GM19240 (cell line): ENCODE results near the gene ERFL.

Source experiments
- DNase-seq: peaks from one replicate; pipeline ENCODE4 v3.0.0; 2011; ENCODE audit warnings: low spot score; ENCODE audit not compliant: insufficient read length

Gene ERFL

DNA sequence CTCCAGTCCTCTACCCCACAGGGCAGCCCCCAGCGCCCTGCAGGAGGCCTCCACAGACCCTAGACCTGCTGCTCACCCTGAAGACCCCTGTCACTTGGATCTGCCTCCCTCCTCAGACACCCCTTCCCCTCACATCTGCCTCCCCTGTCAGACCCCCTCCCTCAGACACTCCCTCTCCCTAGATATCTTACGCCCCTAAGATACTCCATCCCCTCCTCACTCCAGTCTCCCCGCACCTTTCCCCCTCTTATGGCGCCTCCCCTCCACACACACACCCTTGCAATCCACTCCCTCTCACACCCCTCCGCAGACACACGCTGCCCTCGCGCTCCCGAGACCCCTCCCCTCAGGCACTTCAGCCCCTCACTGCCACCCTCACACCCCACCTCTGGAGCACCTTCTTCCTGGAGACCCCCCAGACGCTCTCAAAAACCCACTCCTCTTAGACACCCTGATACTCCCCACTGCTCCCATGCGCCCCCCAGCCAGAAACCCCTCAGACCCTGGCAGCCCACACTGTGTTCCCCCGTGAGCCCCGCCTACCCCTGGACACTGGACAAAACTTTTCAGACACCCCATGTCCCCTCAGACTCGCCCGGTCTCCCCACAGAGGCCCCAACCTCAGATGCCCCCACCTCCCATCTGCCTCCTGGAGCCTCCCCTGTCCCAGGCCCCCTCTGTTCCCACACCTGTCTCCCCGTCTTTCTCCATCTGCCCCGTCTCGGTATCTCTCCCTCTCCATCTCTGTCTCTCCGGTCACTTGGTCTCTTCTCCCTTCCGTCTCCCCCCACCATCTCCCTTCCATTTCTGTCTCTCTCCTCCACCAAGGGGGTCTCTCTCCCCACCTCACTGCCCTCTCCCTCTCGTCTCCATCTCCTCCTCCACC is 14.5 kb downstream of the ERFL start:
- DNase-seq = no peak

DNA sequence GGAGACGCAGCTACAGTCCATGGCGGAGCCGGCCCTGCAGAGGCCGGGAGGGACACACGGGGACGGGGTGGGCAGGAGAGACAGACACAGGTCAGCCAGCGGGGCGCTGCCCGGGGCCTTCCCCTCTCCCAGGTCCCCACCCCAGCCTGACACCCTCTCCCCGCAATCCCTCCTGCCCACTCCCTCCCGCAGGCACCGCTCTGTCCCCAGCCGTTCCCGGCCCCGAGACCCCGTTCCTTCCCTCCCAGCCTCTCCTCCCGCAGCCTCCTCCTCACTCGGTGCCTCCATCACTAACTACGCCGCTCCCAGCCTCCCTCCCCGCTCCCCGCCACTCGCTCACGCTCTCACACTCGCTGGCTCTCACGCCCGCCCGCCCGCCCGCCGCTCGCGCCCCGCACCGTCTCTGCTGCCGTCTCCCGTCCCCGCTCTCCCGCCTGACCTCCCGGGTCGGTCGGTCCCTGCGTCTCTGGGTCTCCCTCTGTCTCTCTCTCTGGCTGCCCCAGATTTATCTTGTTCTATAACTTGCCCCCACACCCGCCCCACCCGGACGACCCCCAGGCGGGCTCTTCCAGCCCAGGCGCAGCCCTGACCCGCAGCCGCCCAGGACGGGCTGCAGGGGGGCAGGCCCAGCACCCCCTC is 15.2 kb downstream of the ERFL start:
- DNase-seq = no peak

DNA sequence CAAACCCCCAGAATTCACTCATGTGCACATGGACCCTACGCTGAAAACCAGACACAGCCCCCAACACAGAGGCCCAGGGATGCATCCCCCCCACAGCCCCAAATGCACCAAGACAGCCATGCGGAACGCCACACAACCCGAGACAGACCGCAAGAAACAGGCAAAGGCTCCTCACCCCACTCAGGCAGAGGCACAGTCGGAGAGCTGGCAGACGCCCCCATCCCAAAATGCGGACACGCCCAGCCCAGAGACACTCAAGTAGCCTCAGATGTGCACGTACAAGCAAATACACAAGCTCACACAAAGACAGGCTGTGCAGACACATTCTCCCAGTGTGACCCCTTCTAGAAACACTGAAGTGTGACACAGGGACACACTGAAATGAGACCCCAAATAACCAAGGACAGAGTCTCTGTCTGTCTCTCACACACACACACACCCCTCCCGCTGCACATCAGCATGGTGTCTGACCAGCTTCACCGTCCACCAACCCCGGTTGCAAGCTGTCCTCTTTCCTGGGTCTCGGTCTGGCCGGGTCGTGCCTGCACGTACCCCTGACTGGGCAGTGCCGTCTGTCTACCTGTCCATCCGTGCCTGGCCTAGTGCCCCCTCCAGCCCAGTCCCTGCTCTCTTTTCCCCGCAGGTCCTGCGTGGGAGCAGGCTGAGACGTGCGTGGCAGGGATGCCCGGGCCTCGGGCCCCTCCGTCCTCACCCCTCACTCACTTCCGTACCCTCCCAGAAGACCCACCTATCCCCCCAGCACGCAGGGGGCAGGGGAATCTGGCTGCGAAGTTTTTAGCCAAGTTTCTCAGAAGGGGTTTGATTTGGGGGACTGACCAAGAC is 16.1 kb downstream of the ERFL start:
- DNase-seq = no peak

DNA sequence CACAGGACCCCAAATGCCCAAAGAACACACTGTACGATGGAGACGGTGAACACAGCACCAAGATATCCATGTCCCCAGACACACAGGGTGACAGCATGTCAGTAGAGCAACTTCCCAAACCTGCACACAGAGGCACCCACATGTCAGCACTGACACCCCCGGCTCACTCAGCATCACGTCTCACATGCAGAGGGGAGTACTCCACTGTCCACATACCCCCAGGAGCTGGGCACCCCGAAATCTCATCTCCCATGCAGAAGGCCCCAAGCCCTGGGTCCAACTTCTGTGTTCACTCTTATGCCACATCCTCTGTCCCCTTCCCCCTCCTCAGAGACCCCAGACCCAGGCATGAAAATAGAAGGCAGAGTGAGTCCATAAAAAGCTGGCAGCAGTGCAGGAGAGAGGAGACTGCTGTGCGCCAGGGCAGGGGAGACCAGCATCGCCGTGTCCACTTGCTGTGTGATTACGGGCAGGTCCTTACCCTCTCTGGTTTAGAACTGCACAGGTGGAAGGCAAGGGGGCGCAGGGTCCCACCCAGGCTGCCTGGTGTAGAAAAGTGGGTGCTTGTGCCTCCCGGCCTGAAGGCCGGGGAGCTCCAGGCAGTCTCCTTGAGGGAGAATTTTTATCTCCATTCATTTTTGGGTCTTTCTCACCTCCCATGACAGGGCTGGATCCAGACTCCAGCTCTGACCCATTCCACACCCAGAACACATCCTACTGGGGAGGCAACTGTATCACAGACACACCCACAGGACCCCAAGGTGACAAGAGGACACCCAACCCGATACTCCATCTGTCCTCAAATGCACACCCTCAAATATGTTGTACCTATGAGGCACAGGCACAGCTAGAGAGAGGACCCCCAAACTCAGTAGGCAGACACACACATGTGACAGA is 17.0 kb downstream of the ERFL start:
- DNase-seq = no peak

DNA sequence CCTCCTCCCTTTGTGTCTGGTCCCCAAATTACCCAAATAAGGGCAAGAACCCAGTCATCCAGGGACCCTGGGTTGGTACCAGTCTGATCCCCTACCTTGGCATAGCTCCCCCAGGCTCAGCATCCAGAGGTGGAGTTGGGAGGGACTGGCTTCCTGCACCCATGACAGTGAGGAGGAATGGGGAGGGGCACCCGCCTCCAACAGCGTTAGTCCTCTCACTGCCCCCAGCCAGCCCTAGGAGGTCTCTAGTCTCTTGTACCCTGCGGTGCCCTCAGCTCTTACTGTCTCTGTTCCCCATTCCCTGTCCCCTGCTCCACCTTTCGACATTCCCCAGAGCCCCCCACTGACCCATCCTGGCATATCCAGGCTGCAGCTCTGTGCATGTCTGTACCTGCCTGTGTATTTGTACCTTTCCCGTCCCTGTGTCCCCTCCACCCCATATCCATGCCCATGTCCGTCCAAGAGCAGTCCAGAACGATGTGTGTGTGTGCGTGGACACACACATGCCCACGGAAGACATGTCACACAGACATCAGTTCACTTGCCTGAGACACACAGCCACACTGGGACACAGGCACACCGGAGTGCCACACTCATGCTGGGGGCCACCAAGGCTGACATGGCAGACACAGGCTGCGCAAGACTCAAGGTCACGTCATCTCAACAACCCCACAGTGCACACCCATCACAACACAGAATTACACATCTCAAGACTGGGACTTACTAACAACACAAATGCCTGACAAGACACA is 17.8 kb downstream of the ERFL start:
- DNase-seq = no peak

DNA sequence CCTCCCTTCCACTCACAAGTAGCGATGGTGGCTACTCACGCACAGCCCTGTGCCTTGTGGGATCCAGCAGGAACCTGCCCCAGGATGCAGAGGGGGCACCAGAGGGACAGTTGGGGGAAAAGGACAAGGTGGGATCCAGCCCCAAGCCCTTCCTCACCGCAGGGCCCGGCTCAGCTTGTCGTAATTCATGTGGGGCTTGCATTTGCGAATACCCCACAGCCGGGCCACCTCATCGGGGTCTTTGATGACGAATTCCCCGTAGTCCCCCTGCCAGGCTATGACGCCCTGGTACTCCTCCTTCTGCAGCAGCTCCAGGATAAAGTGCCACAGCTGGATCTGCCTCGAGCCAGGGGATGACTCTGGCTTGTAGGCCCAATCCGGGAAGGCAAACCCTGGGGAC is 18.5 kb downstream of the ERFL start:
- DNase-seq = no peak

DNA sequence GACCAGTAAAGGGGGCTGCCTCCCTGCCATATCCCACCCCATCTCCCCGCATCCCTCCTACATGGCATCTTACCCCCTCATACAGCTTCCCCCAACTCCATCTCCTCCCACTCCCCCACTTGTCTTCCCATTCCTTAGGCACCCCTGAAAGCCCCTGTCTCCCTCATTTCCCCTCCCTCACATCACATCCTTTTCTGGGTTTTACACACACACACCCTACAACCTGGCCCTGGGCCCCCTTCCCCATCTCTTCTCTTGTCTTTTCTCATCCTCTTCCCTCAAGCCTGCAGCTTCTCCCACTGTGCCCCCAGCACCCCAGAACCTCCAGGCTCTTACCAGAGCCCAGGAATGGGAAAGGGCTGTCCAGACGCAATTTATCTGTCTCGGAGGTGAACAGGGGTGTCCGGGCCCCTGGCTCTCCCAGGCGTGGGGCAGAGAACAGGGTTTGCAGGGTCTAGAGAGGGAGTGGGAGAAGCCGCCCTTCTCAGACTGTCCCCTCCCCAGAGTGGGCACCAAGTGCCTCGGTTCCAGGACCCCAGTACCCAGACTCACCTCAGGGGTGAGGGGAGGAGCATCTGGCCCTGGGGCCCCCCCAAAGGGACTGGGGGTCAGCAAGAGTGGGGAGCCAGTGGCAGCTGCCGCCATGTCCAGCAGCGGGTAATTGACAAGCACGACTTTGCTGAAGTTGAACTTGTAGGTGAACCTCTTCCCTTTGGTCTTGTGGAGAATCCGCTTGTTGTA is 19.4 kb downstream of the ERFL start:
- DNase-seq = no peak

DNA sequence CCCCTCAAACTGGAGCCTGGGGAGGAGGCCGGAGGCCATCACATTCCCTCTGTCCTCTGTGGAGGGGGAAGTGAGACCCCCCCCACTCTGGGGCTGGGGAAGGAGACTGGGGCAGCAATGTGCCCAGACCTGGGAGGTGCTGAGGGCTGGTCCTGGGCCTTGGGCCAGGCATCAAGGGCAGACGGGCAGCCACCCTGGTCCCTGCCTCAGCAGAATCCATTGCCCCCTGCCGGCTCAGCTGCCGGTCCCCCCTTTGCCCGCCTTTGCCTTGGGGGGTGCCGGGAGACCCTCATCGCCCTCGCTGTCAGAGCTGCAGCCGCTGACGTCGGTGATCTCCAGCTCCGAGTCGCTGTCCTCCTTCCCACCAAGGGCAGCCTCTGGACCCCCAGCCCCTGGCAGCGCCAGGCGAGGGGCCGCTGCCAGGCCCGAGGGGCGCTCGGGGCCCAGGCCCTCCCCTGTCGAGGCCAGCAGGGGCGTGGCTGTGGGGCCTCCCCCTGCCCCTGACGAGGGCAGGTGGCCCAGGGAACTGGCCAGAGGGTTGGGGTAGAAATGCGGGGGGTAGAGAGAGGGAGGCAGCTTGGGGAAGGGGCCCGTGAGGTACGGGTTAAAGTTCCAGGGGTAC is 20.1 kb downstream of the ERFL start:
- no peak for DNase-seq

DNA sequence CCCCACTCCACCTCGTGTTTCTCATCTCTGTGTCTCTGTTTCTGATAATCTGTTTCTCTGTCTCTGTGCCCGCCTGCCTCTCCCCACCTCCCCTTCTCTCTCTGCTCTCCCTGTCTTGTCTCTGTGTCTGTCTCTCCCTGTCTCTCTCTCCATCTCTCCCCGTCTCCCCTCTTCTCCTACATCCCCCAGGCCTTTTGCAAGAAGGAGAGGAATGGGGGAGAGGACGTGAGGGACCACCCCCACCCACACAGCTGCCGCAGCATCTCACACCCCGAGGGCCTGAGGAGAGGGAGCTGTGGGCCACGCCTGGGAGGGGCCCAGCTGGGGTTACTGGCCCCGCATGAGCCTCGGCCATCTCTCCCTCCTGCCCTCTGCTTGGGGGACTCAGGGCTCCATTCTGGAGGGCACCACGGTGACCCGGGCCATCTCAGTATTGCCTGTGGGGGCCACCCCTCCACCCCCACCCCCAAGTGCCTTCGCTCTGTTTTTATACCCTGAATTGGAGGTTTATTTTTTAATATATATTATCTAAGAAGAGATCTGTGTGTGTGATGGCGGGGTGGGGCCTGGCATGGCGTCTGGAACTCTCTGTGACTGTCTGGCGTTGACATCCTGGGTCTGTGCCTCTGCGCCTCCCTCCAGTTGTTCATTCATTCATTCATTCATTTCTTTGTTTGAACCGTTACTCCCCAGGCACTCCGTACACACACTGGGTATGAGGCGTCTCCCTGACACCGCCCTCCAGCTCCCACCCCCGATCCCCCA is 21.2 kb downstream of the ERFL start:
- no peak for DNase-seq

DNA sequence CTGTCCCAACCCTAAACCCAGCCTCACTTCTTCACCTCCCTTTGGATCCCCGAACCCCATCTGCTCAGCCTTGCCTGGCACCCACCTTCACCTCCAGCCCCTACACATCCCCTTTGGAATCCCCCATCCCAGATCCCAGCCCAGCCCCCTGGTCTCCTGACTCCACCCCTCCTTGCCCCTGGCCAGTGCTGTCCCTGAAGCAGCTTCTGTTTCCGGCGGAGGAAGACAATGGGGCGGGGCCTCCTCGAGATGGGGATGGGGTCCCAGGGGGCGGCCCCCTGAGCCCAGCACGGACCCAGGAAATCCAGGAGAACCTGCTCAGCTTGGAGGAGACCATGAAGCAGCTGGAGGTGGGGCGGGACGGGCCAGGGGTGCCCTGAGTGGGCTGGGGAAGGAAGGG is 22.0 kb downstream of the ERFL start:
- DNase-seq = no peak

DNA sequence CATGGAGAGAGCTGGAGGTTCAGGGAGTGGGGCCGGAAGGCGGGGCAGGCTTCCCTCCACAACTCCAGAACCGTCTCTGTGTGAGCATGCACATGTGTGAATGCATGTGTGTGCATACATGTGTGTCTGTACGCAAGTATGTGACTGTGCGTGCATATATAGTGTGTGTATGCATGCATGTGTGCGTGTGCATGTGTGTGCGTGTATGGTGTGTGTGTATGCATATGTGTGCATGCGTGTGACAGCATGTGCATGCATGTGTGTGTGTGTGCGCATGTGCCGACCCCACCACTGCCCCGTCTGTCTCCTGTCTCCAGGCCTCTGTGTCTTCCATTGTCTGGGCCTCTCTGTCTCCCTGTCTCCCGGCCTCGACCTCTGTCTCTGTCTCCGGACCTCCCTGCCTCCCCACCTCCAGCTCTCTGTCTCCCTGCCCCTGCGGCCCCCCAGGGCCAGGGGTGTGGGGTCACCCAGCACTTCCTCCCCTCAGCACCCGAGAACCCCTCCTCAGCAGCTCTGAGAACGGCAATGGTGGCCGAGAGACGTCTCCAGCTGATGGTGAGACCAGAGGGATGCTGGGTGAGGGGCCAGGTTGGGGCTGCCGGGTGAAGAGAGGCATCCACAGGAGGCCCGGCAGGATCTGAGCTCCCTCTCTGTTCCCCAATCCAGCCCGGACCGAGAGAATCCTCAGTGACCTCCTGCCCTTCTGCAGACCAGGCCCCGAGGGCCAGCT is 22.8 kb downstream of the ERFL start:
- no peak for DNase-seq

DNA sequence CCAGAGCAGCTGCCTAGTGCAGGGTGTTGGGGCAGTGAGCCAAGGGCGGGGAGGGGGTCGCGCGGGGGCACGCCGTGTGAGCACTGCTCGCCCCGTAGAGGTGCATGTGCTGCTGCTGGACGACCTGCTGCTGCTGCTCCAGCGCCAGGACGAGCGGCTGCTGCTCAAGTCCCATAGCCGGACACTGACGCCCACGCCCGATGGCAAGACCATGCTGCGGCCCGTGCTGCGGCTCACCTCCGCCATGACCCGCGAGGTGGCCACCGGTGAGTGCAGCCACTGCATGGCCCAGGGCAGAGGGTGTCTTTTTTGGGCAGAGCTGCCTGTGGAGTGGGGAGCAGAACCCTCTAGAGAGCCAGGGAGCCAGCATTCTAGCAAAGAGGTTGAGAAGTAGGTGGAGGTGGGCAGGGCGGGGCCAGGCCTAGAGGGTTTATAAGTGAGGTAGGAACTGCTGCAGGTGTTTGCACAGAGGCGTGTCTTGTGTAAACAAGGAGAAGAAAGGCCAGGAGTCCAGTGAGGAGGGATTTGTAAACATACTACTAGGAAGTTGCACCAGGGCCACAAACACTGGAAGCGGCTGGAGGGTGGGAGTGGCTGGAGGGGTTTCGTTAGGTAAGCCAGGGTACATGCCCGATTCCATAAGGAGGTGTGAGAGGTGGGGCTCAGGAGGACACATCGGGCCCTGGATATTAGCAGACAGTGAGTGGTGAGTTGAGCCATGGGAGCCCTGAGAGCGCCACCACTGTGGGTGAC is 24.0 kb downstream of the ERFL start:
- DNase-seq = no peak

DNA sequence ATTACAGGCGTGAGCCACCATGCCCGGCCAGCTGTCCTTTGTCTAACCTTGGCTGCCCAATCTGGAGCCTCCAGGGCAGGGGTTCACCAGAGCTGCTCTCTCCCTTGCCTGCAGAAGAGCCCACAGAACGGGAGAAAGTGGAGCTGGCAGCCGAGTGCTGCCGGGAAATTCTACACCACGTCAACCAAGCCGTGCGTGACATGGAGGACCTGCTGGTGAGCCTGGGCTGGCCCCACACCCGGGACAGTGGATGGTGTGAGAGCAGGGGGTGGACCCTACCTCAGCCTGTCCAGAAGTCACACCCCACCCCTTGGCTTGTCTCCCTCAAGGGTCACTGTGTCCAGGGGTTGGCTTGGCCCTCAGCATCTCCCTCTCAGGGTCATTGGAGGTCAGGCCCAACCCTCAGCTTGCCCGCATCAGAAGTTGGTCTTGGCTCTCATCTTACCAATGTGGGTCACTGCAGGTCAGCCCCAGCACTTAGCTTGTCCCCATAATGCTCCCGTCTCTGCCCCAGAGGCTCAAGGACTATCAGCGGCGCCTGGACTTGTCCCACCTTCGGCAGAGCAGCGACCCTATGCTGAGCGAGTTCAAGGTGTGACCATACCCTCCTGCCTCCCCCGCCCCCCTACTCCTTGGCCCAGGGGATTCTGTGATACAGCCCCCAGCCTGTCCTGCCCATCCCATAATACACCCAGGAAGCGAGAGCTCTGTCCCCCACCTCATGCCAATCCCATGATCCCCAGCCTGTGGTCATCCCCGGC is 24.9 kb downstream of the ERFL start:
- no peak for DNase-seq

DNA sequence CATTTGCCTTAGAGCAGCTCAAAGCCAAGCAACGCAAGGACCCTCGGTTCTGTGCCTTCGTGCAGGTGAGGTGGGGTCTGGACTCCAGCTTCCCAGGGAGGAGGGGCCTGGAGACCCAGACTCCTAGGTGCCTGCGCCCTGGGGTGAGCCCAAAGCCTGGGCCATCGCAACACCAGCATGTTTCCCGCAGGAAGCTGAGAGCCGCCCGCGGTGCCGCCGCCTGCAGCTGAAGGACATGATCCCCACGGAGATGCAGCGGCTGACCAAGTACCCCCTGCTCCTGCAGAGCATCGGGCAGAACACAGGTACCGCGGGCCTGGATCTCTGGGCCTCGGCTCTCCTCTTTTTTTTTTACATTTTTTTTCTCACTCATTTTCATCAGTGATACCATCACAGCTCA is 25.7 kb downstream of the ERFL start:
- DNase-seq = no peak

DNA sequence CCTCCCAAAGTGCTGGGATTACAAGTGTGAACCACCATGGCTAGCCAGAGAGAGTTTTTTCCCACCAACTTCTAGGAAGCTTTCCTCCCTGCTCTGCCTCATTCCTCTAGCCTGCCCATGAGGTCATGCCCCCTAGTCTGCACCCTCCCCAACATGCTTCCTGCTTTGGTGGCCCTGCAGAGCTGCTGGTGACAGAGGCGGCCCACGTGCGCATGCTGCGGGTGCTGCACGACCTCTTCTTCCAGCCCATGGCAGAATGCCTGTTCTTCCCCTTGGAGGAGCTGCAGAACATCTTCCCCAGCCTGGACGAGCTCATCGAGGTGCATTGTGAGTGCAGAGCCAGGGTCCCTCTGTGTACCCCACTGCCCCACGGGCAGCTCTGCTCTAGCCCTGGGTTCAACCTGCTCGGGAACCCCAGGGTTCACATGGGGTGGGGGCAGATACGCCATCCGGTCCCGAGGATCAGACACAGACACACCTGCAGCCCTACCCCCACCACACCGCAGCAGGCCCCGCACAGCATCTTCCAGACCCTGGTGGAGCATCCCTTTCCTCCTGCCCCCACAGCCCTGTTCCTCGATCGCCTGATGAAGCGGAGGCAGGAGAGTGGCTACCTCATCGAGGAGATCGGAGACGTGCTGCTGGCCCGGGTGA is 26.4 kb downstream of the ERFL start:
- DNase-seq = no peak

DNA sequence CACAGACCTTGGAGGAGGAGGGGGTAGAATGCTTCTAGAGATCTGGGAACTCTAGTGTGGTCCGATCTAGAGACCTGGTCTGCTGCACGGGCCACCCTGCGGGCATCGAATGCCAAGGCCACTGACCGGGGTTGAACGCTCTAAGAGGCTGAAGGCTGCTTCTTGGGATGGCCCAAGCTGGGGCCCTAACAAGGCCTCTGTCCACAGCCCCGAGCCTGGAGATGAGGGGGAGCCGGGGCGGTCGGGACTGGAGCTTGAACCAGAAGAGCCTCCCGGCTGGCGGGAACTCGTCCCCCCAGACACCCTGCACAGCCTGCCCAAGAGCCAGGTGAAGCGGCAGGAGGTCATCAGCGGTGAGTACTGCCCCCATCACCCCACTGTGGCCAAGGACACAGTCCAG is 30.0 kb downstream of the ERFL start:
- DNase-seq = no peak
